HepG2 (cell line): ENCODE measurements around the gene MCAT. TPM values are rescaled to one million over a fixed set of nuclear protein-coding genes. Genes with fewer than 3 reads are reported as not detected.

Source experiments
- ATAC-seq: fragments of 200-7000 bp; cut with Tn5 transposase; 3 replicates; pipeline ENCODE4 v1.9.1; 2020; ENCODE audit warnings: mild to moderate bottlenecking, moderate library complexity
- BruUV-seq: library from RNA; stranded (reverse); fragments of 400-500 nt; replicated peaks from 2 replicates; lab custom pipeline; 2021; lab: Mats Ljungman, UMichigan
- CTCF ChIA-PET: fragments of 300-600 bp; formaldehyde crosslinking; extraction: SDS; loops from one replicate; lab custom pipeline; 2021; ENCODE audit warnings: low total read pairs, inconsistent platforms, low intra/inter-chr PET ratio; lab: Yijun Ruan, JAX
- POLR2A ChIA-PET: fragments of 350-600 bp; sonication (Branson Sonifier 250); formaldehyde crosslinking; loops from one replicate; lab custom pipeline; 2020; ENCODE audit warnings: antibody characterized with exemption, inconsistent platforms; lab: Yijun Ruan, JAX
- DNase-seq: peaks from one replicate; pipeline ENCODE4 v3.0.0-alpha.2; 2015; ENCODE audit warnings: low spot score
- FAIRE-seq: peaks from 3 replicates; lab custom pipeline; 2011; peaks lifted over from hg19 to GRCh38; lab: Jason Lieb, UNC
- H2AFZ ChIP-seq: one replicate; pipeline ENCODE4 v1.6.1; 2011; ENCODE audit warnings: low read length, inconsistent platforms
- H3K27ac ChIP-seq: fragments of 300-600 bp; 3 replicates; pipeline ENCODE4 v1.8.0; 2011; ENCODE audit warnings: mixed run types, mild to moderate bottlenecking, mixed read lengths, low read length, inconsistent platforms; ENCODE audit not compliant: insufficient read depth; ENCODE audit errors: extremely low read length
- H3K27me3 ChIP-seq, 2 experiments: fragments of 200-600 bp in 1 of 2; 2 replicates in 1 of 2; 3 replicates in 1 of 2; pipeline versions ENCODE4 v1.6.0 to v1.8.0; 2011; ENCODE audit warnings: low read length in 2 of 2, mild to moderate bottlenecking in 2 of 2, moderate library complexity in 2 of 2, inconsistent platforms in 1 of 2; ENCODE audit not compliant: insufficient read depth in 2 of 2, control insufficient read depth in 1 of 2
- H3K36me3 ChIP-seq, 2 experiments: fragments of 200-600 bp in 1 of 2; replicated peaks in 1 of 2; 2 replicates in 1 of 2; 3 replicates in 1 of 2; pipeline versions ENCODE4 v1.5.1 to v1.8.0; 2011; ENCODE audit warnings: low read length in 2 of 2, inconsistent platforms in 1 of 2; ENCODE audit not compliant: insufficient read depth in 2 of 2, control insufficient read depth in 1 of 2
- H3K4me1 ChIP-seq: 2 replicates; pipeline ENCODE4 v1.5.1; 2012; ENCODE audit warnings: low read length, inconsistent platforms; ENCODE audit not compliant: insufficient read depth
- H3K4me2 ChIP-seq: 2 replicates; pipeline ENCODE4 v1.6.0; 2011; ENCODE audit warnings: low read depth, low read length, inconsistent platforms
- H3K4me3 ChIP-seq, 3 experiments: fragments of 200-600 bp in 1 of 3; sonication (generic), shearing (Covaris generic) in 1 of 3; replicated peaks in 1 of 3; 2 replicates each; pipeline ENCODE4 v1.5.1; 2011 to 2016; ENCODE audit warnings: low read length in 3 of 3, inconsistent platforms in 2 of 3, low read depth in 2 of 3, mild to moderate bottlenecking in 2 of 3, control low read depth in 1 of 3, mixed read lengths in 1 of 3; ENCODE audit not compliant: insufficient read depth in 1 of 3
- H3K79me2 ChIP-seq: one replicate; pipeline ENCODE4 v1.6.1; 2011; ENCODE audit warnings: low read length, inconsistent platforms; ENCODE audit not compliant: insufficient read depth
- H3K9ac ChIP-seq: 2 replicates; pipeline ENCODE4 v1.6.0; 2011; ENCODE audit warnings: mild to moderate bottlenecking, low read depth, low read length, inconsistent platforms; ENCODE audit not compliant: insufficient read depth
- H3K9me3 ChIP-seq: 2 replicates; pipeline ENCODE4 v1.5.1; 2012; ENCODE audit warnings: mild to moderate bottlenecking, low read length
- H4K20me1 ChIP-seq: 2 replicates; pipeline ENCODE4 v1.6.0; 2011; ENCODE audit warnings: inconsistent platforms, mild to moderate bottlenecking, low read length, moderate library complexity; ENCODE audit not compliant: insufficient read depth
- ADNP ChIP-seq: sonication (generic); formaldehyde crosslinking; IDR thresholded peaks from 2 replicates; pipeline ENCODE4 v1.4.0; 2020; ENCODE audit warnings: missing genetic modification reagents
- CHCHD3 ChIP-seq: sonication (generic); formaldehyde crosslinking; IDR thresholded peaks from 2 replicates; pipeline ENCODE4 v1.8.0; 2022; ENCODE audit warnings: mild to moderate bottlenecking, missing genetic modification reagents, moderate library complexity
- FOXK1 ChIP-seq: sonication (generic); formaldehyde crosslinking; IDR thresholded peaks from 2 replicates; pipeline ENCODE4 v1.4.0; 2020; ENCODE audit warnings: low read depth, missing genetic modification reagents, borderline replicate concordance
- HNF4A ChIP-seq: sonication (generic); formaldehyde crosslinking; IDR thresholded peaks from 2 replicates; pipeline ENCODE4 v1.4.0; 2020; ENCODE audit warnings: missing genetic modification reagents
- JUN ChIP-seq: sonication (generic); formaldehyde crosslinking; IDR thresholded peaks from 2 replicates; pipeline ENCODE4 v1.4.0; 2020; ENCODE audit warnings: mild to moderate bottlenecking, missing genetic modification reagents
- KDM6A ChIP-seq: IDR thresholded peaks from 2 replicates; pipeline ENCODE4 v1.6.1; 2016; ENCODE audit warnings: low read depth
- MAFF ChIP-seq: IDR thresholded peaks from 2 replicates; pipeline ENCODE4 v1.6.1; 2011; ENCODE audit warnings: low read depth, low read length, improper control_type of control experiment
- MATR3 ChIP-seq: sonication (generic); formaldehyde crosslinking; IDR thresholded peaks from 2 replicates; pipeline ENCODE4 v1.4.0; 2020; ENCODE audit warnings: missing genetic modification reagents
- MBNL3 ChIP-seq: fragments of 250-450 bp; sonication (Bioruptor Pico); conservative IDR thresholded peaks from 2 replicates; pipeline ENCODE4 v1.8.0; 2022; ENCODE audit warnings: mild to moderate bottlenecking, inconsistent platforms
- MIER3 ChIP-seq: IDR thresholded peaks from 2 replicates; pipeline ENCODE4 v1.6.1; 2016; ENCODE audit warnings: missing compliant biosample characterization, borderline replicate concordance
- REST ChIP-seq, 2 experiments: IDR thresholded peaks; 2 replicates each; pipeline ENCODE4 v1.6.1; 2011 to 2012; ENCODE audit warnings: low read length in 2 of 2, borderline replicate concordance in 1 of 2, low read depth in 1 of 2, mild to moderate bottlenecking in 1 of 2, moderate library complexity in 1 of 2
- RFXAP ChIP-seq: sonication (generic); formaldehyde crosslinking; IDR thresholded peaks from 2 replicates; pipeline ENCODE4 v1.4.0; 2020; ENCODE audit warnings: missing genetic modification reagents, borderline replicate concordance
- TFDP2 ChIP-seq: sonication (generic); formaldehyde crosslinking; IDR thresholded peaks from 2 replicates; pipeline ENCODE4 v1.4.0; 2020; ENCODE audit warnings: missing genetic modification reagents
- TRIM24 ChIP-seq: sonication (generic); formaldehyde crosslinking; IDR thresholded peaks from 2 replicates; pipeline ENCODE4 v1.8.0; 2022; ENCODE audit warnings: mild to moderate bottlenecking, missing genetic modification reagents
- ZNF430 ChIP-seq: sonication (generic); formaldehyde crosslinking; IDR thresholded peaks from 2 replicates; pipeline ENCODE4 v1.9.0; 2021; ENCODE audit warnings: mild to moderate bottlenecking, missing genetic modification reagents
- ZNF746 ChIP-seq: sonication (generic); formaldehyde crosslinking; IDR thresholded peaks from 2 replicates; pipeline ENCODE4 v1.8.0; 2022; ENCODE audit warnings: mild to moderate bottlenecking, missing genetic modification reagents
- WGBS: methylation state at CpG from one replicate; pipeline ENCODE4 v1.1.6; 2017; ENCODE audit warnings: low lambda C conversion rate; 5-methylcytosine and 5-hydroxymethylcytosine counted together
- in situ Hi-C: cut with HindIII; loops from 2 replicates; pipeline ENCODE4 v1.10.0; 2017; ENCODE audit warnings: low pct_unique_long_range_greater_than_20kb; ENCODE audit not compliant: extremely low pct_ligation_motif_present
- intact Hi-C: fragments of 100-400 bp; cut with micrococcal nuclease; formaldehyde crosslinking; loops from one replicate; pipeline ENCODE4 v1.10.0; 2022; ENCODE audit not compliant: unreplicated experiment
- polyA plus RNA-seq, 8 experiments: library from polyadenylated mRNA; depleted of rRNA in 3 of 8; stranded (reverse) in 7 of 8; unstranded in 1 of 8; fragments of >200 nt; fragmentation: Illumina TruSeq in 4 of 8; extraction: Trizol in 4 of 8; gene quantifications; 2 replicates each; pipeline versions ENCODE4 v1.2.1 to v1.2.3, GENCODE V29; 2011 to 2016; ENCODE audit warnings: low read depth in 4 of 8, missing spikeins in 1 of 8, mixed read lengths in 1 of 8; ENCODE audit not compliant: insufficient read depth in 1 of 8
- total RNA-seq, 5 experiments: library from RNA; depleted of rRNA; stranded (reverse); fragments of >200 nt; fragmentation: Illumina TruSeq; extraction: Trizol; gene quantifications; 2 replicates each; pipeline ENCODE4 v1.2.3, GENCODE V29; 2016; ENCODE audit warnings: low read depth in 1 of 5

MCAT gene
- total and polyA plus RNA-seq, 2 of the 13 experiments (the other 11 are each of a cell fraction or from before 2014, with no cell fraction given): 9.3 to 16.7 TPM

GRCh38 chr22:43177479-43177878, 34.3 kb upstream of the MCAT start:
- H3K4me1 ChIP-seq: no peaks in the 10 kb centered on the region
- H3K27me3 ChIP-seq: no peaks in the 10 kb centered on the region
- H3K9ac ChIP-seq: no peak overlapping the region
- H2AFZ ChIP-seq: no peak overlapping the region
- H3K4me3 ChIP-seq: no peak overlapping the region
- WGBS: 70% methylated on average over 2 of the region's 7 CpGs
- POLR2A ChIA-PET: no interaction called here
- ATAC-seq (no peak), DNase-seq (no peak), FAIRE-seq (no peak)
- TF ChIP-seq KDM6A (no peak), MAFF (no peak), MIER3 (CRISPR knock-in tag) (no peak), MATR3 (CRISPR knock-in tag) (no peak), ZNF430 (CRISPR knock-in tag) (no peak), TFDP2 (CRISPR knock-in tag) (no peak), CHCHD3 (CRISPR knock-in tag) (no peak)
- peaks cover 18 to 52% of the 10 kb centered on the region in 2 experiments; a peak in 4 of 5 replicates for H3K36me3 ChIP-seq
- H3K4me2 ChIP-seq: no peak overlapping the region
- in situ Hi-C loops: no loop called here
- CTCF ChIA-PET: no interaction called here
- no TSS peak for BruUV-seq
- H3K79me2 ChIP-seq: no peaks in the 10 kb centered on the region
- no peak overlapping the region for H3K27ac ChIP-seq
- H3K9me3 ChIP-seq: no peaks in the 10 kb centered on the region
- H4K20me1 ChIP-seq: no peaks in the 10 kb centered on the region
- intact Hi-C loops: no loop called here

GRCh38 chr22:43176090-43176489, 32.9 kb upstream of the MCAT start:
- peaks cover 20 to 57% of the 10 kb centered on the region in 2 experiments; a peak in 4 of 5 replicates for H3K36me3 ChIP-seq
- FAIRE-seq: no peak
- H2AFZ ChIP-seq: no peak overlapping the region
- H3K79me2 ChIP-seq: no peaks in the 10 kb centered on the region
- H3K27me3 ChIP-seq: no peaks in the 10 kb centered on the region
- no peak overlapping the region for H3K4me3 ChIP-seq
- H3K4me1 ChIP-seq: no peaks in the 10 kb centered on the region
- no peaks in the 10 kb centered on the region for H4K20me1 ChIP-seq
- H3K27ac ChIP-seq: no peak overlapping the region
- H3K9ac ChIP-seq: no peak overlapping the region
- H3K9me3 ChIP-seq: no peaks in the 10 kb centered on the region
- intact Hi-C loops: no loop called here
- POLR2A ChIA-PET: no interaction called here
- in situ Hi-C loops: no loop called here
- no TSS peak for BruUV-seq
- WGBS: 99% methylated on average over 15 of the region's 15 CpGs
- H3K4me2 ChIP-seq: no peak overlapping the region
- DNase-seq: no peak
- TF ChIP-seq MBNL3 (CRISPR knock-in tag): no peak
- no peak for TF ChIP-seq FOXK1 (CRISPR knock-in tag)
- TF ChIP-seq ZNF746 (CRISPR knock-in tag): no peak
- no peak for TF ChIP-seq RFXAP (CRISPR knock-in tag)
- no peak for TF ChIP-seq TRIM24 (CRISPR knock-in tag)
- TF ChIP-seq HNF4A (CRISPR knock-in tag): no peak
- TF ChIP-seq REST (IDR thresholded peaks at IDR 0.05; ENCODE audit: borderline replicate concordance in 1 of 2, low read depth in 1 of 2, low read length in 2 of 2): no peak
- TF ChIP-seq JUN: no peak
- TF ChIP-seq ADNP: no peak
- ATAC-seq: no peak
- CTCF ChIA-PET: no interaction called here
